NCI-H146 (cell line): ENCODE measurements around the gene CNOT2.
A peak's percentile ranks its signal among the peaks of the same experiment; 100 is the strongest.
"Not testable (repeated sequence)": the region's sequence is repeated elsewhere in the genome, so short reads cannot be mapped to it uniquely, and the experiment has no call there.

ENCODE experiments used
- DNase-seq: peaks from one replicate; lab custom pipeline; 2025; lab: John Stamatoyannopoulos, UW

Gene CNOT2

GRCh38 chr12:70365648-70366518, 122.7 kb downstream of the CNOT2 start, which contains the start of gene KCNMB4:
Gene KCNMB4, plus strand, starts transcription at chr12:70366290. Its CDS starts 445 bp downstream, at chr12:70366735.
- peak; percentile 90 for DNase-seq

DNA sequence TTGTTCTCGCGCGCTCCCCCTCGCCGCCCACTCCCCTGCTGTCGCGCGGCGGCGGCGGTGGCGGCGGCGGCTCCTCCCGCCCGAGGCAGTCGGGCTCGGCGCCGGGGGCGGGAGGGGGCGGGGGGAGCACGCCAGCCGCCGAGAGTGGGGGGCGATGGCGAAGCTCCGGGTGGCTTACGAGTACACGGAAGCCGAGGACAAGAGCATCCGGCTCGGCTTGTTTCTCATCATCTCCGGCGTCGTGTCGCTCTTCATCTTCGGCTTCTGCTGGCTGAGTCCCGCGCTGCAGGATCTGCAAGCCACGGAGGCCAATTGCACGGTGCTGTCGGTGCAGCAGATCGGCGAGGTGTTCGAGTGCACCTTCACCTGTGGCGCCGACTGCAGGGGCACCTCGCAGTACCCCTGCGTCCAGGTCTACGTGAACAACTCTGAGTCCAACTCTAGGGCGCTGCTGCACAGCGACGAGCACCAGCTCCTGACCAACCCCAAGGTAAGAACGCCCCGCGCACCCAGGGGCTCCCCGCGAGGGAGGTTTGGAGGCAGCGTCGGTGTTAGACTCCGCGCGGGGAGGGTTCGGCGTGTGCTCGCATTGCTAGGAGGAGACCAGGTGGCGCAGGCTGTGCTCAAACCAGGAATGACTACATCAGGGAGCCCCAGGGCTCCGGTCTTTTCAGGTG, 123.5 kb downstream of the CNOT2 start:
- peak; percentile 75 for DNase-seq

GRCh38 chr12:70367258-70368141, 124.3 kb downstream of the CNOT2 start:
- peak; percentile 3 for DNase-seq

GRCh38 chr12:70372881-70373280, 129.6 kb downstream of the CNOT2 start:
- DNase-seq: no peak

- DNase-seq: no peak
Observed at GRCh38 chr12:70379846-70380245, 136.6 kb downstream of the CNOT2 start.

GRCh38 chr12:70383484-70383883, 140.3 kb downstream of the CNOT2 start:
- no peak for DNase-seq

GRCh38 chr12:70383886-70384285, 140.7 kb downstream of the CNOT2 start:
- no peak for DNase-seq

DNA sequence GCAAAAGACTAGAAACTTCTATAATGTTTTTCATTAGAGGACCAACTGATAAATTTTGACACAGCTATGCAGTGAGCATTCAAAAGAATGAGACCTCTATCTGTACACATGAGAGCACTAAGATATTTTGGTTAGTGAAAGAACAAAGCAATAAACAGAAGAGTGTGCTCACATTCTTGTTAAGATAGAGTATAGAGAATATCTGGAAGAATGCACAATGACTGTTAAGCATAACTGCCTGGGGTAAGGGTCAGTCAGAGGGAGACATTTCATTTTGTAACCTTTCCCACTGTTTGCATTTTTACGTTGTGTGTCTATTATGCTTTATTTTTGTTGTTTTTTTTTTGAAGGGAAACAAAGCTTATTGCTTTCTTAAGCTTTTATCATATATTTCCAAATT, 143.5 kb downstream of the CNOT2 start:
- DNase-seq: no peak

DNA sequence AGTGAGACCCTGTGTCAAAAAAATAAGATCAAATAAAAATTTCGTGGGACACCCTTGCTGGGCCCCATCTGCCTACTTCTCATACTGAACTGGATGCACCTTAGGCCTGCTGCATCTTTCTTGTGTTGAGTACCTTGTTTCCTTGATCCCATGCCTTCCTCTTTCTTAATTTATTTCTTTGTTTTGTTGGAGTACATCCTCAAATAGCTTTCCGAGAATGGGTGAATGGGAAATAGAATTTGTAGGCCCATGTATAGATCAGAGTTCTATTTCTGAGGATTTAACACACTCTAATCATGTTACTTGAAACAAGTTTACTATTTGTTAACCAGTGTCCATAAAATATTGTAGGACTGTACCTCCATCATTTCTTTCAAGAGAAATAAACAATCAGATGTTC, 146.4 kb downstream of the CNOT2 start:
- DNase-seq: no peak

- not testable (repeated sequence) for DNase-seq
Observed at GRCh38 chr12:70392631-70393030, 149.4 kb downstream of the CNOT2 start.

- no peak for DNase-seq
Observed at GRCh38 chr12:70393787-70394499, 150.7 kb downstream of the CNOT2 start.

DNA sequence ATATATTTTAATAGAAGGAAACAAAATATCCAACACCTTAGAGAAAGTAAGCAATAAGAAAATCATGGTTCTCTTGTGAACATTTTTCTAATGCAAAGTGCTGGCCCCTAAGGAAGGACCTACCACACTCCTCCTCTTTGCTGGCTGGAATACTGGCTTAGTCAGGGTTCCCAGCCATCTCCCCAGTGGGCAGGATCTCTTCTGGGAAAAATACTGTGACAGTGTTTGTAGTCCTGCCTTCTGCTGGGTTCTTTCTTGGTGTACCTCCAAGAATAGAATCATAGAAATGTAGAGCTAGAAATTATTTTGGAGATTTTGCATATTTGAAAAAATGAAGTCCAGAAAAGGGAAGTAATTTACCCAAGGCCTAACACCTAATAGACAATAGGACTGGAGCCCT, 154.8 kb downstream of the CNOT2 start:
- DNase-seq: no peak

DNA sequence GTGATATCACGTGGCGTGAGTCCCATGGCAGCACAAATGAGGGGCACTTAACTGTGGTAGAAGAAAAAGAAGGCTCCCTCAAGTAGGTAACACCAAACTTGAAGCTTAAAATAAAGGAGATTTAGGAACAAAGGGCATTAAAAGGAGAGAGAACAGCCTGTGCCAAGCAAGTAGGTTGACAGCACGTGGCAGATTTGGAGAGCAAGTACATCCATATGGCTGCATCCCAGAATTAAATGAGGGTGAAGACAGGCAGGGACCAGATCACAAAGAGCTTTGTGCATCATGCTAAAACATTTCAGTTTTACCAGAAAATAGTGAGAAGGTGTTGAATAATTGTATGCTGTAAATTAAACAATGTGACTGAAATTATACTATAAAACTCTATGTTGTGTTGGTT, 155.6 kb downstream of the CNOT2 start:
- DNase-seq: no peak

- DNase-seq: no peak
Observed at GRCh38 chr12:70399311-70399710, 156.1 kb downstream of the CNOT2 start.

- no peak for DNase-seq
Observed at GRCh38 chr12:70400124-70400523, 156.9 kb downstream of the CNOT2 start.

GRCh38 chr12:70402597-70402996, 159.4 kb downstream of the CNOT2 start:
- DNase-seq: no peak

DNA sequence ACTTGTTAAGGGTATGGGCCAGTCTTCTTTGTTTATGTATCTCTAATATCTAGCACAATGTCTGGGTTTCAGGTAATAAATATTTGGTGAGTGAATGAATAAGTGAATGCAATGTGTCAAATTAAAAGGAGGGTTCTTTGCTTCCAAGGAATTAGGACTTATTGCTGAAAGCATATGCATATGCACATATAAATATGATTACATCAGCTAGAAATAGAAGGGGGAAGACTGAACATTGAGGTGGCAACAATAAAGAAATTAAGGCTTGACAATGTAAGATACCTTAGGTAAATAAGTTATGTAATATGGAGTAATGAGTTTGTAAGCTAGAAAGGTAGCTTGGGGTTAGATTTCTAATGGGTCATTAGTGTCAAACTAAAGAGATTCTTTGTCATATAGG, 160.6 kb downstream of the CNOT2 start:
- no peak for DNase-seq
